Measurements from ENCODE around the gene KRT78.

The KRT78 gene

DNA sequence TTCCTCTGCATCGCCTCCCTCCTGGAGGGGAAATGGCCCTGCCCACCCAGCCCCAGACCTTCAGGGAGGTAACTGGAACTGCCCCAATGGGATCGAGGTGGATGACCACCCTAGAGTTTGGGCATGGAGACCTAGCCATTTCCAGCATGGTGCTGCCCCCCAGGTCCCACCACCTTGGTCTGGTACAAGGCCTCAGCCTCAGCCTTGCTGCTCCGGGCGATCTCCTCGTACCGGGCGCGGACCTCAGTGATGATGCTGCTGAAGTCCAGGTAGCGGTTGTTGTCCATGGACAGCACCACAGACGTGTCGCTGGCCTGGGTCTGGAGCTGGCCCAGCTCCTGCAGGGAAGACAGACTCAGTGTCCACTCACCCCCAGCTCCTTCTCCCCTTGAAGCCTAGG lies 4.4 kb downstream of the KRT78 start:
- no peak overlapping the region for H3K27ac ChIP-seq
- TF ChIP-seq, protein P1, sequence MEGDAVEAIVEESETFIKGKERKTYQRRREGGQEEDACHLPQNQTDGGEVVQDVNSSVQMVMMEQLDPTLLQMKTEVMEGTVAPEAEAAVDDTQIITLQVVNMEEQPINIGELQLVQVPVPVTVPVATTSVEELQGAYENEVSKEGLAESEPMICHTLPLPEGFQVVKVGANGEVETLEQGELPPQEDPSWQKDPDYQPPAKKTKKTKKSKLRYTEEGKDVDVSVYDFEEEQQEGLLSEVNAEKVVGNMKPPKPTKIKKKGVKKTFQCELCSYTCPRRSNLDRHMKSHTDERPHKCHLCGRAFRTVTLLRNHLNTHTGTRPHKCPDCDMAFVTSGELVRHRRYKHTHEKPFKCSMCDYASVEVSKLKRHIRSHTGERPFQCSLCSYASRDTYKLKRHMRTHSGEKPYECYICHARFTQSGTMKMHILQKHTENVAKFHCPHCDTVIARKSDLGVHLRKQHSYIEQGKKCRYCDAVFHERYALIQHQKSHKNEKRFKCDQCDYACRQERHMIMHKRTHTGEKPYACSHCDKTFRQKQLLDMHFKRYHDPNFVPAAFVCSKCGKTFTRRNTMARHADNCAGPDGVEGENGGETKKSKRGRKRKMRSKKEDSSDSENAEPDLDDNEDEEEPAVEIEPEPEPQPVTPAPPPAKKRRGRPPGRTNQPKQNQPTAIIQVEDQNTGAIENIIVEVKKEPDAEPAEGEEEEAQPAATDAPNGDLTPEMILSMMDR (conservative IDR thresholded peaks at IDR 0.05) = no peak

DNA sequence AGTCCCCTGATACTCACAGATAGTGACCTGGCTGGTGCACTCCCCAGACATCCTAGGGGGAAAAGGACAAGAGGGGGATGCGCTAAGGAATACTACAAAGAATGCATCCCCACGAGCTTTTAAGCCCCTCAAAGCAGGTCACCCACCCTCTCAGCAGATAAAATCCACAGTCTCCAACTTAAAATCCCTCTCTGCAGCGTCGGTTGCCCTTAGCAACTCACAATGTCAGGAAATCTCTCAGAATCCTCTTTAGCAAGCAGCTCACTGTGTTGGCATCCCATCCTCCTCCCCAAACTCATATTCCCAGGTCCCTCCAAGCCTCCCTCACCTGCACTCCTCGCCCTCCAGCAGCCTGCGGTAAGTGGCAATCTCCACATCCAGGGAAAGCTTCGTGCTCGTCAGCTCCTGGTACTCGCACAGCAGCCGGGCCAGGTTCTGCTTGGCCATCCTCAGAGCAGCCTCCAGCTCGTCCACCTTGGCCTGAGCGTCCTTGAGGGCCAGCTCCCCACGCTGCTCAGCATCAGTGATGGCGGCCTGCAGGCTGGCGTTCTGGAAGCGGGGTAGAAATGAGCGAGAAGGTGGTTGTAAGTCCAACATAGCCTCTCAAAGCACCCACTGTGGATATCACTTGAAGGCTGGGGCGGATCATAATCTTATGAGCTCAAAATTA lies 9.2 kb downstream of the KRT78 start:
- TF ChIP-seq, protein P1 (conservative IDR thresholded peaks at IDR 0.05) = no peak
- no peak overlapping the region for H3K27ac ChIP-seq

- H3K27ac ChIP-seq = no peak overlapping the region
- TF ChIP-seq, protein P1 (conservative IDR thresholded peaks at IDR 0.05) = no peak
Observed at GRCh38 chr12:52838609-52839435, 10.0 kb downstream of the KRT78 start.

- no peak overlapping the region for H3K27ac ChIP-seq
- TF ChIP-seq, protein P1 (conservative IDR thresholded peaks at IDR 0.05) = no peak
Observed at GRCh38 chr12:52837781-52838608, 10.8 kb downstream of the KRT78 start.

DNA sequence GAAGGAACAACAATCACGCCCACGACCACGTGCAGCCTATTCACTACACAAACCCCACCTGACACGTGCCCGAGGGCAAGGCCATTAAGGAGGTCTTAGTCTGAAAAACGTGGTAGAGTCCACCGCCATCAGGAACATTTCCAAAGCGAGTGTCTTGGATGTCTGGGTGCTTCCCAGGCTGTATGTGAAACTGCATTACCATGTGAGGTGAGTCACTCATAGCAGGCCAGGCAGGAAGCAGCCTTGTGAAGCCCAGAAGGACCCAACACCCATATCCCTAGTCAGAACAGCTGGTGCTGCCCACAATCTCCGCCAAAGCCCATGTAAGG lies 11.4 kb downstream of the KRT78 start:
- TF ChIP-seq, protein P1 (conservative IDR thresholded peaks at IDR 0.05) = no peak
- H3K27ac ChIP-seq = no peak overlapping the region

- H3K27ac ChIP-seq = no peak overlapping the region
- TF ChIP-seq, protein P1 (conservative IDR thresholded peaks at IDR 0.05) = no peak
Observed at GRCh38 chr12:52836491-52837412, 12.0 kb downstream of the KRT78 start.
